Fibroblast of lung (primary cell): ENCODE measurements around the gene CCL5. TPM values are rescaled to one million over a fixed set of nuclear protein-coding genes. Genes with fewer than 3 reads are reported as not detected.

Experiments used
- DNase-seq, 2 donors: peaks; one replicate each; pipeline versions ENCODE4 v3.0.0 to v3.0.0-alpha.2; 2010; ENCODE audit warnings: low read depth in 2 of 2
- H2AFZ ChIP-seq: 2 replicates; pipeline ENCODE4 v1.5.1; 2012; ENCODE audit warnings: low read length, control low read depth, inconsistent platforms
- H3K27ac ChIP-seq: 2 replicates; pipeline ENCODE4 v1.5.1; 2011; ENCODE audit warnings: low read length, control low read depth; ENCODE audit not compliant: insufficient read depth
- H3K27me3 ChIP-seq: 2 replicates; pipeline ENCODE4 v1.5.1; 2011; ENCODE audit warnings: mild to moderate bottlenecking, low read length; ENCODE audit not compliant: control insufficient read depth, insufficient read depth
- H3K36me3 ChIP-seq: 2 replicates; pipeline ENCODE4 v1.5.1; 2011; ENCODE audit warnings: low read length; ENCODE audit not compliant: control insufficient read depth, insufficient read depth
- H3K4me1 ChIP-seq: 2 replicates; pipeline ENCODE4 v1.5.1; 2011; ENCODE audit warnings: low read length; ENCODE audit not compliant: control insufficient read depth, insufficient read depth; ENCODE audit errors: extremely low read depth
- H3K4me2 ChIP-seq: 2 replicates; pipeline ENCODE4 v1.5.1; 2011; ENCODE audit warnings: low read length, control low read depth; ENCODE audit not compliant: insufficient read depth; ENCODE audit errors: extremely low read depth
- H3K4me3 ChIP-seq, 4 experiments: fragments of 200-600 bp in 1 of 4; sonication (generic) in 1 of 4; replicated peaks in 1 of 4; 2 replicates each; pipeline ENCODE4 v1.5.1; 2011 to 2016; ENCODE audit warnings: low read length in 4 of 4, low read depth in 3 of 4, mild to moderate bottlenecking in 3 of 4, control low read depth in 2 of 4, inconsistent platforms in 1 of 4, mixed read lengths in 1 of 4; ENCODE audit not compliant: insufficient read depth in 1 of 4; ENCODE audit errors: control extremely low read depth in 1 of 4
- H3K79me2 ChIP-seq: 2 replicates; pipeline ENCODE4 v1.5.1; 2012; ENCODE audit warnings: mild to moderate bottlenecking, low read length, inconsistent platforms; ENCODE audit not compliant: control insufficient read depth, insufficient read depth
- H3K9ac ChIP-seq: 2 replicates; pipeline ENCODE4 v1.5.1; 2011; ENCODE audit warnings: mild to moderate bottlenecking, low read length, control low read depth; ENCODE audit not compliant: insufficient read depth
- H3K9me3 ChIP-seq: 2 replicates; pipeline ENCODE4 v1.5.1; 2012; ENCODE audit warnings: low read depth, low read length; ENCODE audit not compliant: control insufficient read depth, insufficient read depth
- H4K20me1 ChIP-seq: 2 replicates; pipeline ENCODE4 v1.5.1; 2011; ENCODE audit warnings: low read length; ENCODE audit not compliant: control insufficient read depth, insufficient read depth; ENCODE audit errors: extremely low read depth
- EZH2 ChIP-seq: IDR thresholded peaks from 2 replicates; pipeline ENCODE4 v1.5.1; 2012; ENCODE audit warnings: low read length, control low read depth, mild to moderate bottlenecking; ENCODE audit errors: missing control alignments
- polyA plus RNA-seq, 2 donors: library from polyadenylated mRNA; depleted of rRNA in 1 of 2; stranded (reverse) in 1 of 2; unstranded in 1 of 2; fragments of >200 nt; gene quantifications; 2 replicates each; pipeline ENCODE4 v1.2.1, GENCODE V29; 2011 to 2012; ENCODE audit warnings: missing spikeins in 1 of 2
- total RNA-seq: library from RNA; depleted of rRNA; stranded (reverse); fragments of >200 nt; gene quantifications from 2 replicates; pipeline ENCODE4 v1.2.1, GENCODE V29; 2014
- TF ChIP-seq, protein P1 (sequence below), 2 donors: IDR thresholded peaks in 1 of 2; conservative IDR thresholded peaks in 1 of 2; 1 replicate in 1 of 2; 2 replicates in 1 of 2; pipeline ENCODE4 v1.5.1; 2011 to 2012; ENCODE audit warnings: low read length in 2 of 2, control low read depth in 1 of 2, inconsistent platforms in 1 of 2, low read depth in 1 of 2, mild to moderate bottlenecking in 1 of 2

The CCL5 gene
- total and polyA plus RNA-seq, 2 donors (not counting 1 experiment from before 2014, with no cell fraction given): 0.07 TPM; not detected in 1

DNA sequence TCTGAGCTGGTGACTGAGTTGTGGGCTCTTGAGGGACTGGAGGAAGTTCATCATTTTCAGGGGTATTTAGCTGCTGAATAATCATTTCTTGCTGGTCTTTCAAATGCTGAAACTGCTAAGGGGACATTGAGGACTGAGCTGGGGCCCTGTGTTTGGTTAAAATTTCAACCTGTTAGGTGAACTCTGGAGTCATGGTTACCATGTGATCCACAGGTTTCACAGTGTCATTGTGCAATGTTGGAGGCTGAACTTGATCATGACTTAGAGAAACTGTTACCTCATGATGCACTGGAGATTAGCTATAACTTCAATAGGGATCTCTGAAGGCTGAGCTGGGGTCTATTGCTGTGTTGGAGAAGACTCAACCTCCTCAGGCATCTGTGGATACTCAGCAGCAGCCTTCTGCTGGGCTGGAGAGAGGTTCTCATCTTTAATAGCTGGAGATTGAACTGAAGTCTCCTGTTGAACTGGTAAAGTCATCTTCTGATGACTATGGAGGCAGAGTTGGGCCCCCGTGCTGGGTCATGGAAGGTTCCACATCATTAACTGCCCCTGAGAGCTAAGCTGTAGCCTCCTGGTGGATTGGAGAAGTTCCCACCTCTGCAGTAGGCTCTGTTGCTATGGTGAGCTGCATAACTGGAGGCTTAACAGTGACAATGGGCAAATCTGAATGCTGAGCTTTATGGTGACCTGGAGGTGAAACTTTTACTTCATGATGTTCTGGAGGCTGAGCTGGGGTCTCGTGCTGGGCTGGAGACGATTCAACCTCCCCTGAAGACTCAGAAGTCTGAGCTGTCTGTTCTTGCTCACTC is 35.2 kb upstream of the CCL5 start:
- H3K9ac ChIP-seq: no peak overlapping the region
- no peak for DNase-seq
- H3K27ac ChIP-seq: no peak overlapping the region
- no peaks in the 10 kb centered on the region for H3K79me2 ChIP-seq
- no peak overlapping the region for H2AFZ ChIP-seq
- no peak overlapping the region for H3K4me2 ChIP-seq
- no peaks in the 10 kb centered on the region for H3K36me3 ChIP-seq
- H4K20me1 ChIP-seq: no peaks in the 10 kb centered on the region
- H3K4me1 ChIP-seq: no peaks in the 10 kb centered on the region
- no peaks in the 10 kb centered on the region for H3K27me3 ChIP-seq
- no peaks in the 10 kb centered on the region for H3K9me3 ChIP-seq
- no peak for TF ChIP-seq EZH2
- TF ChIP-seq, protein P1, sequence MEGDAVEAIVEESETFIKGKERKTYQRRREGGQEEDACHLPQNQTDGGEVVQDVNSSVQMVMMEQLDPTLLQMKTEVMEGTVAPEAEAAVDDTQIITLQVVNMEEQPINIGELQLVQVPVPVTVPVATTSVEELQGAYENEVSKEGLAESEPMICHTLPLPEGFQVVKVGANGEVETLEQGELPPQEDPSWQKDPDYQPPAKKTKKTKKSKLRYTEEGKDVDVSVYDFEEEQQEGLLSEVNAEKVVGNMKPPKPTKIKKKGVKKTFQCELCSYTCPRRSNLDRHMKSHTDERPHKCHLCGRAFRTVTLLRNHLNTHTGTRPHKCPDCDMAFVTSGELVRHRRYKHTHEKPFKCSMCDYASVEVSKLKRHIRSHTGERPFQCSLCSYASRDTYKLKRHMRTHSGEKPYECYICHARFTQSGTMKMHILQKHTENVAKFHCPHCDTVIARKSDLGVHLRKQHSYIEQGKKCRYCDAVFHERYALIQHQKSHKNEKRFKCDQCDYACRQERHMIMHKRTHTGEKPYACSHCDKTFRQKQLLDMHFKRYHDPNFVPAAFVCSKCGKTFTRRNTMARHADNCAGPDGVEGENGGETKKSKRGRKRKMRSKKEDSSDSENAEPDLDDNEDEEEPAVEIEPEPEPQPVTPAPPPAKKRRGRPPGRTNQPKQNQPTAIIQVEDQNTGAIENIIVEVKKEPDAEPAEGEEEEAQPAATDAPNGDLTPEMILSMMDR (conservative IDR thresholded peaks at IDR 0.05 in 1 of 2, IDR thresholded peaks at IDR 0.05 in 1 of 2; ENCODE audit: low read depth in 1 of 2, low read length in 2 of 2): no peak
- no peak overlapping the region for H3K4me3 ChIP-seq

DNA sequence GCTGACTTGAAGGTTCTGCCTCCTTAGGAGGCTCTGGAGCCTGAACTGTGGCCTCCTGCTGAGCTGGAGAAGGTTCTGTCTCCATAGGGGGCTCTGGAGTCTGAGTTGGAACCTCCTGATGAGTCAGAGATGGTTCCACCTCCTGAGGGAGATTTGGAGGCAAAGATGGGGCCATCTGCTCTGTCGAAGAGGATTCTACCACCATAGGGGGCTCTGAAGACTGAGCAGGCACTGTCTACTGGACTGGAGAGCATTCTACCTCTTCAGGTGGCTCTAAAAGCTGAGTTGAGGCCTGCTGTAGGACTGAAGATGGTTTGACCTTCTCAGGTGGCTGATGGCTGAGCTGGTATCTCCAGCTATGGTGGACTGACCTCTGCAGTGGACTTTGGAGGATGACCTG is 34.2 kb upstream of the CCL5 start:
- H3K27me3 ChIP-seq: no peaks in the 10 kb centered on the region
- no peaks in the 10 kb centered on the region for H3K9me3 ChIP-seq
- no peak overlapping the region for H3K9ac ChIP-seq
- H3K79me2 ChIP-seq: no peaks in the 10 kb centered on the region
- no peak overlapping the region for H3K4me2 ChIP-seq
- no peaks in the 10 kb centered on the region for H3K36me3 ChIP-seq
- no peak overlapping the region for H2AFZ ChIP-seq
- no peak overlapping the region for H3K4me3 ChIP-seq
- H3K4me1 ChIP-seq: no peaks in the 10 kb centered on the region
- TF ChIP-seq, protein P1 (conservative IDR thresholded peaks at IDR 0.05 in 1 of 2, IDR thresholded peaks at IDR 0.05 in 1 of 2; ENCODE audit: low read depth in 1 of 2, low read length in 2 of 2): no peak
- TF ChIP-seq EZH2: no peak
- no peaks in the 10 kb centered on the region for H4K20me1 ChIP-seq
- no peak for DNase-seq
- H3K27ac ChIP-seq: no peak overlapping the region

DNA sequence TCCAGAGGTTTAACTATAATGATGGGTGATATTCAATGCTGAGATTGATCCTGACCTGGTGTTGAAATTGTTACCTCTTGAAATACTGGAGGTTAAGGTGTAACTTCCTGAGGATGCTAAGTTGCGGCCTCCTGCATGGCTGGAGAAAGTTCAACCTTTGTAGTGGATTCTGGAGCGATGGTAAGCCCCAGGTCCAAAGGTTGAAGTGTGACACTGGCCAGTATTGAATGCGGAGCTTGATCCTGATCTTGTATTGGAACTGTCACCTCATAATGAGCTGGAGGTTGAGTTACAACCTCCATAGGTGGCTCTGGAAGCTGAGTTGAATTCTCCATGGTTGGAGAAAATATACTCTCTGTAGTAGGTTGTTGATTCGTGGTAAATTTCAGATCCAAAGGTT is 33.4 kb upstream of the CCL5 start:
- Histone ChIP-seq H3K9ac (no peak overlapping the region), H3K4me3 (no peak overlapping the region), H2AFZ (no peak overlapping the region), H3K4me2 (no peak overlapping the region), H3K27me3 (no peaks in the 10 kb centered on the region), H3K36me3 (no peaks in the 10 kb centered on the region), H3K79me2 (no peaks in the 10 kb centered on the region), H4K20me1 (no peaks in the 10 kb centered on the region), H3K9me3 (no peaks in the 10 kb centered on the region), H3K4me1 (no peaks in the 10 kb centered on the region), H3K27ac (no peak overlapping the region)
- TF ChIP-seq EZH2: no peak
- TF ChIP-seq, protein P1 (conservative IDR thresholded peaks at IDR 0.05 in 1 of 2, IDR thresholded peaks at IDR 0.05 in 1 of 2; ENCODE audit: low read depth in 1 of 2, low read length in 2 of 2): no peak
- DNase-seq: no peak
